Effector memory CD8-positive, alpha-beta T cell (primary cell): ENCODE data around the gene ESPNL.
A peak's percentile ranks its signal among the peaks of the same experiment; 100 is the strongest.

Experiments
- ATAC-seq: fragments of 150-1000 bp; cut with Tn5 transposase; replicated peaks from 2 replicates; pipeline ENCODE4 v1.10.0; 2021; ENCODE audit warnings: mild to moderate bottlenecking, moderate library complexity
- DNase-seq, 3 experiments: peaks; one replicate each; pipeline ENCODE4 v3.0.0; 2021
- H3K27ac Mint-ChIP-seq, 2 donors: one replicate each; pipeline ENCODE4 v1.8.0; 2022; ENCODE audit warnings: mild to moderate bottlenecking in 2 of 2, mixed read lengths in 2 of 2, moderate library complexity in 2 of 2
- H3K27me3 Mint-ChIP-seq, 2 donors: one replicate each; pipeline ENCODE4 v1.8.0; 2022; ENCODE audit warnings: mixed read lengths in 2 of 2
- H3K36me3 Mint-ChIP-seq: one replicate; pipeline ENCODE4 v1.8.0; 2022; ENCODE audit warnings: mild to moderate bottlenecking, moderate library complexity, mixed read lengths; ENCODE audit not compliant: insufficient read depth
- H3K4me1 Mint-ChIP-seq, 2 donors: one replicate each; pipeline ENCODE4 v1.8.0; 2022; ENCODE audit warnings: low read depth in 2 of 2, mixed read lengths in 2 of 2
- H3K4me3 Mint-ChIP-seq, 2 donors: one replicate each; pipeline ENCODE4 v1.8.0; 2022; ENCODE audit warnings: mild to moderate bottlenecking in 2 of 2, mixed read lengths in 2 of 2, moderate library complexity in 2 of 2
- H3K9me3 Mint-ChIP-seq, 2 donors: one replicate each; pipeline ENCODE4 v1.8.0; 2022; ENCODE audit warnings: mixed read lengths in 2 of 2

The ESPNL gene

DNA sequence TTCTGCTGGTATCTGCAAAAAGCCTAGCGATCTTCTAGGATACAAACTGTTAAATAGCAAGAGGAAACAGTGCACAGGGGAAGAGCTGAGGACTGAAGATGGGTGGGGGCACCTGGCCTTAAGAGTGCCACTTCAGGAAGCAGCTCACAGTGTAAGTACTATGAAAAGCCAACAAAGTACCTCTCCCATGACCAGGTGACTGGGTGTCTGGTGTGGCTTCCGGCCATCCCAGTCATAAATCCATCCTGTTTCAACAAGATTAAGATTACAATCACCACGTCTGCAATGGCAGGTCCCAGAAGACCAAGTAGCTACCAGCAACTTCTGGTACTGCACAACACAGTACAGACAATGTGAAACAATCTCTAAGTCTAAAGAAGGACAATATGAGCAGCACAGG is 74.6 kb downstream of the ESPNL start:
- no peaks in the 10 kb centered on the region for H3K27me3 Mint-ChIP-seq
- H3K36me3 Mint-ChIP-seq, result peaks cover 92% of the 10 kb centered on the region
- no peaks in the 10 kb centered on the region for H3K9me3 Mint-ChIP-seq
- peak overlapping the region in 1 of 2 donors; percentile 23 for H3K27ac Mint-ChIP-seq
- ATAC-seq (no peak), DNase-seq (no peak)
- H3K4me3 Mint-ChIP-seq, result no peak overlapping the region
- peaks cover 0 to 4% of the 10 kb centered on the region in 2 donors for H3K4me1 Mint-ChIP-seq

GRCh38 chr2:238176613-238177012 is 76.5 kb downstream of the ESPNL start:
- H3K27ac Mint-ChIP-seq, result peak overlapping the region in 1 of 2 donors; percentile 42
- peaks cover 0 to 4% of the 10 kb centered on the region in 2 donors for H3K4me1 Mint-ChIP-seq
- no peak for ATAC-seq
- DNase-seq, result no peak
- H3K36me3 Mint-ChIP-seq, result peaks cover 93% of the 10 kb centered on the region
- no peak overlapping the region for H3K4me3 Mint-ChIP-seq
- H3K27me3 Mint-ChIP-seq, result no peaks in the 10 kb centered on the region
- no peaks in the 10 kb centered on the region for H3K9me3 Mint-ChIP-seq

GRCh38 chr2:238180554-238180953 is 80.4 kb downstream of the ESPNL start:
- Mint-ChIP-seq H3K4me3 (no peak overlapping the region), H3K27ac (no peak overlapping the region), H3K9me3 (no peaks in the 10 kb centered on the region), H3K36me3 (peaks cover 96% of the 10 kb centered on the region), H3K4me1 (peaks cover 3 to 12% of the 10 kb centered on the region in 2 donors), H3K27me3 (no peaks in the 10 kb centered on the region)
- DNase-seq (no peak), ATAC-seq (no peak)

- Mint-ChIP-seq H3K27me3 (no peaks in the 10 kb centered on the region), H3K9me3 (no peaks in the 10 kb centered on the region), H3K27ac (peak overlapping the region in 1 of 2 donors; percentile 55), H3K4me1 (peaks cover 5 to 16% of the 10 kb centered on the region in 2 donors), H3K4me3 (no peak overlapping the region), H3K36me3 (peaks cover 97% of the 10 kb centered on the region)
- DNase-seq (no peak), ATAC-seq (no peak)
Observed at GRCh38 chr2:238182362-238182761, 82.2 kb downstream of the ESPNL start.
